HG03558 (cell line): ENCODE measurements around the gene PER1.
"Not testable (repeated sequence)": the region's sequence is repeated elsewhere in the genome, so short reads cannot be mapped to it uniquely, and the experiment has no call there.

Experiments
- ATAC-seq: cut with Tn5 transposase; IDR thresholded peaks from one replicate; pipeline ENCODE4 v1.9.1; 2021; ENCODE audit warnings: moderate number of reproducible peaks; ENCODE audit not compliant: unreplicated experiment; ENCODE audit errors: extremely low read depth

Gene PER1

GRCh38 chr17:8122422-8122923 is 29.7 kb downstream of the PER1 start:
- ATAC-seq, result no peak

GRCh38 chr17:8121681-8122421 is 30.4 kb downstream of the PER1 start:
- ATAC-seq, result no peak

- no peak for ATAC-seq
Measured at GRCh38 chr17:8121407-8121680, 30.9 kb downstream of the PER1 start.

- no peak for ATAC-seq
Measured at GRCh38 chr17:8120520-8121406, 31.4 kb downstream of the PER1 start.

GRCh38 chr17:8119581-8120519 is 32.4 kb downstream of the PER1 start:
- no peak for ATAC-seq

- ATAC-seq, result no peak
Measured at GRCh38 chr17:8118769-8119580, 33.2 kb downstream of the PER1 start.

- ATAC-seq, result no peak
Measured at GRCh38 chr17:8117980-8118768, 34.0 kb downstream of the PER1 start, which contains the start of gene ALOXE3. Gene ALOXE3 (minus strand): TSS chr17:8118514. CDS start chr17:8117990, 524 bp downstream.

- ATAC-seq, result no peak
Measured at GRCh38 chr17:8117367-8117979, 34.7 kb downstream of the PER1 start.

- no peak for ATAC-seq
Measured at GRCh38 chr17:8116776-8117175, 35.4 kb downstream of the PER1 start.

- no peak for ATAC-seq
Measured at GRCh38 chr17:8110907-8111306, 41.3 kb downstream of the PER1 start.

GRCh38 chr17:8110456-8110804 is 41.8 kb downstream of the PER1 start:
- no peak for ATAC-seq

GRCh38 chr17:8109661-8110455 is 42.3 kb downstream of the PER1 start:
- ATAC-seq, result no peak

- no peak for ATAC-seq
Measured at GRCh38 chr17:8108972-8109660, 43.1 kb downstream of the PER1 start.

GRCh38 chr17:8106980-8107379 is 45.2 kb downstream of the PER1 start:
- not testable (repeated sequence) for ATAC-seq

GRCh38 chr17:8105957-8106398 is 46.2 kb downstream of the PER1 start:
- no peak for ATAC-seq

GRCh38 chr17:8104911-8105310 is 47.3 kb downstream of the PER1 start:
- ATAC-seq, result no peak

- ATAC-seq, result no peak
Measured at GRCh38 chr17:8103549-8103948, 48.7 kb downstream of the PER1 start.
